D341Med (cell line): ENCODE data around the gene LAMC2.

Source experiments
- DNase-seq: peaks from one replicate; pipeline ENCODE4 v3.0.0; 2012; ENCODE audit warnings: low spot score

LAMC2 gene

GRCh38 chr1:183173828-183174227, 12.2 kb upstream of the LAMC2 start:
- DNase-seq, result no peak

GRCh38 chr1:183175631-183176030, 10.4 kb upstream of the LAMC2 start:
- no peak for DNase-seq

- no peak for DNase-seq
Observed at GRCh38 chr1:183178545-183178944, 7.5 kb upstream of the LAMC2 start.

- DNase-seq, result no peak
Observed at GRCh38 chr1:183179033-183179432, 7.0 kb upstream of the LAMC2 start.

- no peak for DNase-seq
Observed at GRCh38 chr1:183180218-183180617, 5.8 kb upstream of the LAMC2 start.

- DNase-seq, result no peak
Observed at GRCh38 chr1:183180634-183181056, 5.4 kb upstream of the LAMC2 start.

- DNase-seq, result no peak
Observed at GRCh38 chr1:183186841-183187240, 777 bp downstream of the LAMC2 start.

- DNase-seq, result no peak
Observed at GRCh38 chr1:183188240-183188639, 2.2 kb downstream of the LAMC2 start.

GRCh38 chr1:183191833-183192232, 5.8 kb downstream of the LAMC2 start:
- DNase-seq, result no peak

GRCh38 chr1:183193963-183194525, 8.0 kb downstream of the LAMC2 start:
- DNase-seq, result no peak

GRCh38 chr1:183194527-183195141, 8.6 kb downstream of the LAMC2 start:
- no peak for DNase-seq

- no peak for DNase-seq
Observed at GRCh38 chr1:183195142-183195574, 9.1 kb downstream of the LAMC2 start.

GRCh38 chr1:183197762-183198161, 11.7 kb downstream of the LAMC2 start:
- no peak for DNase-seq

- DNase-seq, result no peak
Observed at GRCh38 chr1:183198463-183198862, 12.4 kb downstream of the LAMC2 start.

GRCh38 chr1:183199304-183199703, 13.2 kb downstream of the LAMC2 start:
- no peak for DNase-seq

- DNase-seq, result no peak
Observed at GRCh38 chr1:183200451-183200850, 14.4 kb downstream of the LAMC2 start.

- DNase-seq, result no peak
Observed at GRCh38 chr1:183203094-183203493, 17.0 kb downstream of the LAMC2 start.

- no peak for DNase-seq
Observed at GRCh38 chr1:183205196-183205781, 19.2 kb downstream of the LAMC2 start.

- no peak for DNase-seq
Observed at GRCh38 chr1:183206538-183207122, 20.6 kb downstream of the LAMC2 start.

- DNase-seq, result no peak
Observed at GRCh38 chr1:183209533-183210158, 23.6 kb downstream of the LAMC2 start.

GRCh38 chr1:183210681-183211080, 24.6 kb downstream of the LAMC2 start:
- no peak for DNase-seq

- no peak for DNase-seq
Observed at GRCh38 chr1:183212870-183213269, 26.8 kb downstream of the LAMC2 start.
